HG02763 (cell line): ENCODE data around the gene SLC28A1.
"Not testable (repeated sequence)": the region's sequence is repeated elsewhere in the genome, so short reads cannot be mapped to it uniquely, and the experiment has no call there.

ENCODE experiments used
- ATAC-seq: cut with Tn5 transposase; IDR thresholded peaks from one replicate; pipeline ENCODE4 v1.9.1; 2021; ENCODE audit warnings: mild to moderate bottlenecking, moderate library complexity; ENCODE audit not compliant: unreplicated experiment

SLC28A1 gene

DNA sequence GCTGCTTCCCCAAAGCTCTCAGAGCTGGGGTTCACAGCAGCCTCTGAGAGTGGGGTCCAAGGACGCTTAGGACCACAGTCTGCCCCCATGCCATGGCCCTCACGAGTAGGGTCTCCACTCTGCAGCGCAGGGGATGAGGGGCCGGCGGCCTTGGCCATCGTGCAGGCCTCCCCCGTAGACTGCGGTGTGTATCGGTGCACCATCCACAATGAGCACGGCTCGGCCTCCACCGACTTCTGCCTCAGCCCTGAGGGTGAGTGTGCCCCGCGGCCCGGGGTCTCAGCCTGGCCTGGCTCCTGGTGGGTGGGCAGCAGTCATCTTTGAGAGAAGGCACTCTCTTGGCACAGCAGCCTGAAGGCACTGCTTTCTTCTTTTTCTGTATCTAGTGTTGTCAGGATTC is 24.8 kb upstream of the SLC28A1 start:
- ATAC-seq = no peak

DNA sequence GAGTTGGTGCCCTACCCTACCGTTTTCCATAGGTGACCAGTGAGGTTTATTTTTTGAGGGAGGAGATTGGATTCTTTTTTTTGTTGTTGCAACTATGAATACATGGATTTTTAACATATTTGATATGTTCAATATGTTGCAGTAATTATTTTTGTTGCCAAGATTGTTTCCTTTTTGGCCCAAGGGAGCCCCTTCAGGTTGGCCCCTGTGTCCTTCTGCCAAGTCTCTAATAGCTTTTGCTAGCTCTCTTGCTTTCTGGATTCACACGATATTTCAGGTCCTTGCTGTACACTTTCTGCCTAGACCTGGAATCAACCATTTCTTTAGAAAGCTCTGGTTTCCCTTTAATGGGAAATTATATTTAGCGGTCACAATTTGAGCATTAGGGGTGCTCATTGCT is 22.7 kb upstream of the SLC28A1 start:
- ATAC-seq = no peak

DNA sequence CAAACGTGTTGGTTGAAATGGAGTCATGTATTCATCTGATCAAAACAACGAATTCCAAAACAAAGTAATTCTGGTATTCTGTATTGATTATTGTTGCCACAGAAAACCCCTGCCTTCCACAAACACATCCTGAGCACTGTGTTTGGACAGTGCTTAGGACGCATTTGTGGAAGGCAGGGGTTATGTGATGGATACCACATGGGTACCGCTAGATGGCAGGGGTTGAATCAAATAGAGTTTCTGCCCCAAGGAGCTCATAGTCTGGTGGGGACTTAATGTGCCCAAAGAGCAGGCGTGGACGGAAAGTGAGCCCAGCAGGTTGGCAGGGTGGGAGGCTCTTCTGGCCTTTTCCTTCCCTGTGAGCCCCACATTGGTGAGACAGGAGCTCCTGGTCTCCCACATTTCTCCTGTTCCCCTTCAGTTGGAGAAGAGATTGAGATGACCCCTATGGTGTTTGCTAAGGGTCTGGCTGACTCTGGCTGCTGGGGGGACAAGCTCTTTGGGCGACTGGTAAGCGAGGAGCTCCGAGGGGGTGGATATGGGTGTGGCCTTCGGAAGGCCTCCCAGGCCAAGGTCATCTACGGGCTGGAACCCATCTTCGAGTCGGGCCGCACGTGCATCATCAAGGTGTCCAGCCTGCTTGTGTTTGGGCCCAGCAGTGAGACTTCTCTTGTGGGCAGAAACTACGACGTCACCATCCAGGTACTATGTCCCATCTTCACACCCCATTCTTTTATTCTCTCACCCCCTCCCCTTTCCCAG is 22.1 kb upstream of the SLC28A1 start:
- ATAC-seq = no peak

DNA sequence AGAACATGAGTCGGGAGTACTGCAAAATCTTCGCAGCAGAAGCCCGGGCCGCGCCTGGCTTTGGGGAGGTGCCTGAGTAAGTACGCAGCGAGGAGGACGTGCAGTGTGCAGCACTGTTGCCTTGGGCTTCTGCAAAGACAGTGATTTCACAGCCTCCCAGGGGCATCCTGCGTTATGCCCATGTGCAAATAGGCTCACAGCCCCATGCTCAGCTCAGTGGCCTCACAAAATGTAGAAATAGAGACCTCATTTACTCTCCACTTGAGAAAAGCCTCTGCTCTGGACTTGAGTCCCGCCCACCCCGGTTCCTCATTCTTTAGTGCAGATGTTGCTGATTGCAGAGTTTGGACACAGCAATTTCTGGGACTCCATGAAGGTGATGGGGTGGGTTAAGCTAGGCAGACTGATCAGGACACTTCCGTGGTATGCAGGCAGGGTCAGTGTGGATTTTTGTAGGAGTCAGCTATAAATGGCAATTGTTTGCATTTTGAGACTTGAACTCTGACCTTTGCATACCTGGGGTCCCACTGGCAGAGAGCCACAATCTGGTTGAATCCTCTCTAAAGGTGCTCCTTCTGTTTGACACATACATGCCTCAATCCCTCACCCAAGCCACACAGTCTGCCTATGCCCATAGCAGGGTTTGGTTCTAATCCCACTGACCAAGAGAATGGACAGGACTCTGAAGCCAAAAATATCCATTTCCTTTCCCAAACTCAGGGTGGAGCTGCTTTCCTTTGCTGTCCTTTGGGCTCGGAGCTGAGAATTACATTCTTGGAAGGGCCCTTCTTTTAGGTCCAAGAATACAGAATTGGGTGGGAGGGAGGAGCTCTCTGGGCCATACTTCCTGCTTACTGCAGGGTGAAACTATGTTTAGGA is 20.7 kb upstream of the SLC28A1 start:
- no peak for ATAC-seq

DNA sequence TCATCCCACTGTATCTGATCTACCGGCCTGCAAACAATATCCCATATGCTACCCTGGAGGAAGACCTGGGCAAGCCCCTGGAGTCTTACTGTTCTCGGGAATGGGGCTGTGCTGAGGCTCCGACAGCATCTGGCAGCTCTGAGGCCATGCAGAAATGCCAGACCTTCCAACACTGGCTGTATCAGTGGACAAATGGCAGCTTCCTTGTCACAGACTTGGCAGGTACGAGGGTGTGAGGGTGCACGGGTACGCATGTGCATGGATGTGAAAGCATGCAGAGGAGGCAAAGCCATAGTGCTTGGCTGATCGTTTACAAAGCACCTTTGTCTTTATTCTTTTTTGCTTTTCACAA is 20.0 kb upstream of the SLC28A1 start:
- ATAC-seq = no peak

DNA sequence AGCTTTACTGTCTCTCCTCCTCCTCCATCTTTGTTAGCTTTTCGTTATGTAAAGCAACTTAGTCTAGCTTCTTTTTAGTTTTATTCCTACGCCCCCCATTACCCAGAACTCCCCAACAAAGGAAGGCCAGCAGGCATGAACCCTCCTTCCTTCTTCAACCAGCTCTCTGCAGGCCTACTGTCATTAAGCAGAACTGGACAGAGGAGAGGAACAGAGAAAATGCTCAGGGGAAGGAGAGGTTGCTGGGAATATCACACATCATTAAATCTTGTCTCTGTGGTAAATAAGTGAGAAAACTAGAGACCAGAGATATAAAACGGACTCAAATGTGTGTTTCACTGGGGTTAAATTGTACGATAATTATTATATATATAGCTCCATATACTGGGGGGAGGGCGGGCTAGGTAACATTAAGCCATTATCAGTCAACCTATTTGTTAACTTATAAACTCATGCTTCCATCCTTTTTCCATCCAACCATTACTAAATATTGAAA is 19.3 kb upstream of the SLC28A1 start:
- ATAC-seq = no peak

DNA sequence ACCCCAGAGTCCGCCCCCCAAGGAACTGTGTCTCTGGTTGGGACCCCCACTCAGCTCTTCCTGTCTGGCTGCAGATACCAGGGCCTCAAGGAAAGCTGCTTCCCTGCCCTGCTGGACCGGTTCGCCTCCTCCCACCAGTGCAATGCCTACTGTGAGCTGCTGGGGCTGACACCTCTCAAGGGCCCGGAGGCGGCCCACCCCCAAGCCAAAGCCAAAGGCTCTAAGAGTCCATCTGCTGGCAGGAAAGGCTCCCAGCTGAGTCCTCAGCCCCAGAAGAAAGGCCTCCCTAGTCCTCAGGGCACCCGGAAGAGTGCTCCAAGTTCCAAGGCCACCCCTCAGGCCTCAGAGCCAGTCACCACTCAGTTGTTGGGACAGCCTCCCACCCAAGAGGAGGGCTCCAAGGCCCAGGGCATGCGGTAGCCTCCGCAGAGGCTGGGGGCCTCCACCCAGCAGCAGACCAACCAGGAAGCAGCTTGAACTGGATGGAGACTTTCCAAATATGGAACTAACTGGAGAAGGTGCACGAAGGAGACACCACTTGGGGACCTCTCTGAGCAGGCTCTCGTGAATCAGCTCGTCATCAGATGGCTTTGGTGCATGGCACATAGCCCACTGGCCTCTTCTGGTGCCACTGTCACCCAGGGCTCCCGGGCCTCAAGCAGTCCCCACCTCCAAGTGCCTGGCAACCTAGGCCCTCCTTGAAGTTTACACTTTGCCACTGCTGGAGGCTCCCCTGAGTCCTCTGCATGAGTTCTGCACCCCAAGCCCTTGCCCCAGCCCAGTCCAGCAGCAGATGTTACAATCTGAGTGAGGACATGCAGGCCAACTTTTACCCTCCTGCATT is 16.2 kb upstream of the SLC28A1 start:
- ATAC-seq = no peak

DNA sequence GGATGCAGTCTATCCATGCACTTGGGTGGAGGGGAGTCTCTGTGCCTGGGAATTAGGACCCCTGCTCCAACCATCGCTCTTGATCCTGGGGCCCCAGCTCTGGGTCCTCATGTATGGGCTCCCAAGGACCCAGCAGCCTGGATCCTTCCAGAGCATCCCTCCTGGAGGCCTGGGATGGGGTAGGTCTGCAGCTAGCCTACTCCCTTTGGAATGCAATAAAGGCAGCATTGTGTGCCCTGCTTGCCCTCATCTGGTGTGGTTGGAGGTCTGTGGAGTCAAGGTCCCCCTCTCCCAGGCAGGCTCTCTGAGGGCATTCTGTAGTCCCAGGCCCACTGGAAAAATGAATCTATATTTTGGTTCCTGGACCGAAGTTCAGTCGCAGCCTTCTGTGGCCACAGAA is 15.0 kb upstream of the SLC28A1 start:
- ATAC-seq = no peak

DNA sequence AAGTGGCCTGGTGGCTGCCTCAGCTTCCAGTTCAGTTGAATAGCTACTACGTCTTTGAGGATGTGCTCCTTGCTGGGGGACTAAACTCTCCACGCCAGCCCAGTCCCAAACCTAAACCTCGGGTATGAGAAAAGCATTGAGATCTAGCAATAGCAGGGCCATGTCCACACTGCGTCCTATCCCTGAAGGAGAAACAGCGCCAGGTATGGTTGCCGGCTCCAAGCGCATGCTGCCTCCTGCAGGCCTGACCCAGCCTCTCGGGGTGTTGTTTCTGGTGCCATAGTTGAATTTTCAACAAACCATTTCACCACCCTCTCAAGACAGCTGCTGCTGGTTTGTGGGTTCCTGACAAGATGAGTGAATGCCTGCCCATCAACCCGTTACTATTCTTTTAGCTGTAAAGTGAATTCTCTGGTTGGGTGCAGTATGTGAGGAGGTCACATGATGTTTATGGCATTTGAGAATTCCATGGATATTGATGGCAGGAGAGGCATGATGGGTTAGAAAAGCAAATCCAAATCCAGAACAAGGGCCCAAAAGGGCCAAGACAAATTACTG is 13.0 kb upstream of the SLC28A1 start:
- no peak for ATAC-seq

DNA sequence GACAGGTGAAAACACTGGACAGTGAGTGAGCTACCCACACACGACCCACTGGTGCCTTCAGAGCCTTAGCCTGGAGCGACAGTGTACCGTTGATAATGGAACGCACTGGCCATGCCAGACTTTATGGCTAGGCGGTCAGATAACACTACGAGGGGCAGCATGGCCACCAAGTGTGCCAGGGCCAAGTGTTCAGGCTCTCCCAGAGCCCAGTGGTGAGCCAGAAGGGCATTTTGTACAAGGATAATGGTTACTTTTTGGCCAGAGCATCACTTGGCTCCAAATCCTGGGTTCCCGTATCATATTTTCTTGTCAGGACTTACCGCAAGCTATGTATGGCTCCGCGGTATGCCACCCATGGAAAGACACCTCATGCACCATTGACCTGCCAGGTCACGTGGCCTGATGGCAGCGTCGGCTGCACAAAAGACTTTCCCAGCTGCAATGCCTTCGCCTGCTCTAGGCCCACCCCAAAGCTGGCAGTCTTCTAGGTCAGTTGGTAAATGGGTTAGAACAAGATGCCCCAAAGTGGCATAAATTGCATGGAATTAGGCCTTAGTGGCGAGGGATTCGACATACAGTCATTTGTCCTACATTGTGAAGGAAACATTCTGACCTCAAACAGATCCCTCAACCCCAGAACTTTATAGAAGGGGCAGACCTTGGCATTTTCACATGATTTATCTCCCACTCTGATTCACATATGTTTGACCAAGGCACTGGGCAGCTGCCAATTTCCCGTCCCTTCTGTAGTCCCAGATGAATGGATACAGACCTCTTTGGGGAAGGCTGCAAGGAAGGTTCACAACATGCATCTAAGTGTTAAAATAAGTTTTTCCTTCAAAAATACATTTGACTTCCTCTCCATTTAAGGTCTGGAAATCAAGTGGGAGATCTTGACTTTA is 12.2 kb upstream of the SLC28A1 start:
- no peak for ATAC-seq

DNA sequence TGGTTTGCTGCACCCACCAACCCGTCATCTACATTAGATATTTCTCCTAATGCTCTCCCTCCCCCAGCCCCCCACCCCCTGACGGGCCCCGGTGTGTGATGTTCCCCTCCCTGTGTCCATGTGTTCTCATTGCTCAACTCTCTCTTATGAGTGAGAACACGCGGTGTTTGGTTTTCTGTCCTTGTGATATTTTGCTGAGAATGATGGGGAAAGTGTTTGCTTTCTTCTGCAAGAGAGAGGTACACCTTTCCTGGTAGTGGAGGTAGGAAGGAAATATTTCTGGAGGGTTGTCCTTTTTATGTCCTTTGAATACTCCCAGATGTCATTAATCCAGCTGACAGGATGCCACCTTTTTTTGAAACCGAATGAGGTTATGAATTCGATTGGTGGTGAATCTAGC is 10.5 kb upstream of the SLC28A1 start:
- no peak for ATAC-seq

DNA sequence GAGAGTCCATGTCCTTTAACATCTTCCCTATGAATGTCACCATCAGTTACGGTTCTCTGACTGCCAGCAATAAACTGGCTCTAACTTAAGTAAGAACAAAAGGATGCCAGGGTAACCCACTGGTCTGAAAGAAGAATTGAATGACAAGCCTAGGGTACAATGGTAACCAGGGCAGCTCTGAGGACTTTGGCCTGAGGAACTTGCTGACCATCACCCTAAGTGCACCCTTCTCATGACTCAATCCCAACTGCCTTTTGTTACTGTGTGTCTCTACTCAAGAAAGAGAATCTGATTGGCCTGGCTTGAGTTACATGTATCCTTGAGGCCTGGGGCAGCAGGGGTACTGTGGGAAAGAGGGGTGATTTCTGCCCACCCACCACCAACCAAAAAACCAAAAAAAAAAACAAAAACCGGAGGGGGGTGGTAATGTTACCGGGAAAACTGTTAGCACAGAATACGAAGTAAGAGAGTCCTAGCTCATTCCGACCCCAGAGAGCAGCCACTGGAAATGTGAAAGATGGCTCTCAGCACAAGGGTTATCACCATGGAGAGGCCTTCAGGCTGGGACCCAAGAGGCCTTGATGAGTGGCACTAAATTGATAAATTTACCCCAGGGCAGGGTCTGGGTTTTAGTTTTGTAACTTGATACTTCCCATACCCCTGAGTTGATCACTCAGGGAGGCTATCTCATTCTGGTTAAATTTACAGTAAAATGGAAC is 9.3 kb upstream of the SLC28A1 start:
- no peak for ATAC-seq

DNA sequence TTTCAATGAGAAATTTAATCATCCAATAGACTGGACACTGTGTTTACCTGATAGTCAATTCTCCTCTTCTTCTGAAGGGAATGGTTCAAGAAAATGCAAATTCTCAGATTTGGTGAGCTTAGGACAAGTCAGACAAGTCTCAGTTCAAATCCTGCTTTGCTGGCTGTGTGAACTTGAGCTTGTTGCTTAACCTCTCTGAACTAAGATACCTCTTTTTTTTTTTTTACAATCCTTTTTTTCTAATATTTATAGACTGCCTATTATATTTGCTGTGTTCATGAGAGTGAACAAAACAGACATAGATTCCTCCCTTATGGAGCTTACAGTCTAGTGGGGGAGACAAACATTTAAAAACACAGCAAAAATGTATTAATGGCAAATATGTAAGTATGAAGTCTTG is 8.2 kb upstream of the SLC28A1 start:
- no peak for ATAC-seq

DNA sequence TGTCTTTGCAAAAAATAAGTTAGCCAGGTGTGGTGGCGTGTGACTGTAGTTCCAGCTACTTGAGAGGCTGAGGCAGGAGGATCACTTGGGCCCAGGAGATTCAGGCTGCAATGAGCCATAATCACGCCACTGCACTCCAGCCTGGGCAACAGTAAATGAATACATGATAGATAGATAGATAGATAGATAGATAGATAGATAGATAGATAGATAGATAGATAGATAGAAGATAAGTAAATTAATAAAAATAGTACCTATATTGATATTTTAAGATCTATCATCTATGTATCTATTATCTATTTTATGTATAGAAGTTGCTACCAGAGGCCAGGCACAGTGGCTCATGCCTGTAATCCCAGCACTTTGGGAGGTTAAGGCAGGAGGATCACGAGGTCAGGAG is 6.8 kb upstream of the SLC28A1 start:
- not testable (repeated sequence) for ATAC-seq

DNA sequence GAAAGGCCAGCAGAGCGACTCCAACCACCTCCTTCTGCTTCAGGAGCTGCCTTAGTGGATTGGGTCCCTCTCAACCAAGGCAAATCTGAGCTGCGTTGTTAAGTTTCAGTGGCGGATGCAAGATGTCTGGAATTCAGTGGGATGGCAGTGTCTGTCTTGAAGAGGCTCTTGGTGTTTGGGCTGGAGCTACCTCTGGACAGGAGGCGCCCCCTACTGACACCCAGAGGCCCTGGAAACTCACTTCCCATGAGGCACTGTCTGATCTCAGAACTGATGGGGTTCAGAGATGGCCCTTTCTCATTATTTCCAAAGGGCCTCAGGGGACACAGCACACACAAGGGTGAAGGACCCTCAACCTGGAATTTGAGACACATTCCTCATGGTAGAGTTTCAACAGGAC is 6.0 kb upstream of the SLC28A1 start:
- no peak for ATAC-seq

DNA sequence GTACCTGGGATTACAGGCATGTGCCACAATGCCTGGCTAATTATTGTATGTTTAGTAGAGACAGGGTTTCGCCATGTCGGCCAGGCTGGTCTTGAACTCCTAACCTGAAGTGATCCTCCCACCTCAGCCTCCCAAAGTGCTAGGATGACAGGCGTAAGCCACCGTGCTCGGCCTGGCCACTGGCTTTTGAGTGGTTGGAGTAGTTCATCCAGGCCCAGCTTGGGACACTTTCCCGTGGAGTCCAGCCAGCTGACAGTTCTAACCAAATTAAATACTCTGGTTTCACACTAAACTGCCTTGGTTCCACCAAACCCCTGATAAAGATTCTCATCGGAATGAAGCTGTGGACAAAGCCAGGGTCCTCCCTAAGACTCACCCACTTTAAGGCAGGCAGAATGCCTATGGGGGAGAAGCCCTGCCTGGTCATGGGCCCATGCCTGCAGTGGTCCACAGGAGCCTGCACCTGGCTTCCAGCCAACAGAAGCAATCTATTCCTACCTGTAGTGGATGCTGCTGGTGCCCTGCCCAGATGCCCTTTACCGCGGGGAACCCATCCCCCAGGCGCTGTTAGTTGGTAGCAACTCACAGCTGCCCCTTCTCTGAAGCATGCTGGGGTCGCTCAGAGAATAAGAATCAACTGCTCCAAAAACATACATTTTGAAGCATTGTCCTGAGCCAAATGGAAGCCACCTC is 5.2 kb upstream of the SLC28A1 start:
- ATAC-seq = no peak

DNA sequence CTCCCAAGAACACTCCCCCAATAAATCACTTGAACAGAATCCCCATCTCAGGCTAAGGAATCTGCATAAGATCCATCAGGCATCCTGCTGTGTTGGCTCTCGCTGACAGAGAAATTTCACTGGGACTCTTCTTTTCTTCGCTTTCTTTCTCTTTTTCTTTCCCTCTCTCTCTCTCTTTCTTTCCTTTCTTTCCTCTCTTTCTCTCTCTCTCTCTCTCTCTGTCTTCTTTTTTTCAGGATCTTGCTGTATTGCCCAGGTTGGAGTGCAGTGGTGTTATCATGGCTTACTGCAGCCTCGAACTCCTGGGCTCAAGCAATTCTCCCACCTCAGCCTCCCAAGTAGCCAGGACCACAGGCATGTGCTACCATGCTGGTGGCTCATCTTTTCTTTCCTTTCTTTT is 4.5 kb upstream of the SLC28A1 start:
- no peak for ATAC-seq

DNA sequence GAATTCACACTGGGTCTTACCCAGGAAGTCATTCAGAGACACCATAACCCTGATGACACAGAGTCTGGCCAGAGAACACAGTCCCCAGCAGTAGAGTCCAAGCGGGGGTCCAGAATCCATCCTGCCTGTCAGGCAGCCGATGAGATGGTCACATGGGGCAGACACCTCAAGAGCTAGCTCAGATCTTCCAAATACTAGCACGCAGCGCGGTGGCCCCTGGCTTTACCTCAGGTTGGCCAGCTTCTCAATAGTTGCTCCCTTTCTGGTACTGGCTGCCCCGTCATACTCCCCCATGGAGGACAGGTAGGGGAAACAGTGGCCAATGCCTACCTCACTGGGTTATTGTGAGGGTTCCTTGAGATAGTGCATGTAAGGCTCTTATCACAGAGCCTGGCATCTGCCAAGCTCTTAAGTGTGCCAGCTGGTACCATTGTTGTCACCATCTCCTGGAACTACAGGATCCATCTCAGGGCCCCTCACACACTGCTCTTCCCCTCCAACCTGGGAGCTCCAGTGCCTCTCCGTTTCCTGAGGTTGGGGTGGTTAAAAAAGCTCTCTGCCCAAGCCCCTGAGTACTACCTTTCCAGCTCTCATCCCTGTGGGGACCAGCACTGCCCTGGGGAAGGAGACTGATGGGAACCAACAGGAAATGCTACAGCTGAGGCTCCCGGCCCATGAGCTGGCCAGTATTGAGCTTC is 3.5 kb upstream of the SLC28A1 start:
- ATAC-seq = no peak
